HG02763 (cell line): ENCODE measurements around the gene PLA2G2F.

Experiments
- ATAC-seq: cut with Tn5 transposase; IDR thresholded peaks from one replicate; pipeline ENCODE4 v1.9.1; 2021; ENCODE audit warnings: mild to moderate bottlenecking, moderate library complexity; ENCODE audit not compliant: unreplicated experiment

PLA2G2F gene

DNA sequence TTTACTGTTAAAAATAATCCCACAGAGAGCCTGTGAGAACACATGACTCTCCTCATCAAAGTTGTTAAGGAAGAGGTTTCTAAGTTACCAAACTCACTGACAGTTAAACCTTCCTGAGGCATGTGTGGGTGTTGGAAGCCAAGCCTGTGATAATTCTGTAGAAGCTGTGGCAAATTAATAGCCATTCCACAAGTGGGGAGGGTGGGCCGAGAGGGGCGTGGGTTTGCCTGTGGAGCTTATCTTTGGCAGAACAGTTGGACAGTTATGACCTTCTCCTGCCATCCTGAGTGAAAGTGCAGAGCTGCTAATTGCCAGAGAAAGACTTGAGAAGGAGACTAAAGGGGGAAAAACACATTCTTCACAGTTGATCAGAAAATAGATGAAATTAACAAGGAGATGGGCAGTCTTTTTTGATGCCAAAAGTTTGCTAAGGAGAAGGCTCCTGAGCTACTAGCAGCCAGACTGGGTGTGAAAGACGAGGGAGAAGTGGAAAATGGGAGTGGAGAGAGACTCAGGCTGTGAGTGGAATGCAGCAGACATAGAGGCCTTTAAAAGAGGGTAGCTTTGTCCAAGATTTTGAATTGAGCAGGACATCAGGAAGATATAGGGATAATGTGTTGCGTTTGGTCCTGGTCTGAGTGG, 48.8 kb downstream of the PLA2G2F start:
- no peak for ATAC-seq

GRCh38 chr1:20188455-20188817, 49.3 kb downstream of the PLA2G2F start:
- no peak for ATAC-seq

DNA sequence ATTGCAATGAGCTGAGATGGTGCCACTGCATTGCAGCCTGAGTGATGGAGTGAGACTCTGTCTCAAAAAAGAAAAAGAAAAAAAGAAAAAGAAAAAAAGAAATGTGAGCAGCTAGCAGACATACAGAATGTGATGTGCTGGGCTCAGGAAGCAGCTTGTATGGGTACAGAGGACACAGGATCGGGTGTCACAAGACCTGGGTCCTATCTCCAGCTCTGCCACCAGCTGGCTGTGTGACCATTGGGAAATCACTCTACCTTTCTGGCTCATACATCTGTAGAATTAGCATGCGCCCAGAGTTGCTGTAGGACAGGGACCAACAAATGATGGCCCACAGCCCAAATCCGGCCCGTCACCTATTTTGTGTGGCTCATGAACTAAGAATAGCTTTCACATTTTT, 50.5 kb downstream of the PLA2G2F start:
- no peak for ATAC-seq

DNA sequence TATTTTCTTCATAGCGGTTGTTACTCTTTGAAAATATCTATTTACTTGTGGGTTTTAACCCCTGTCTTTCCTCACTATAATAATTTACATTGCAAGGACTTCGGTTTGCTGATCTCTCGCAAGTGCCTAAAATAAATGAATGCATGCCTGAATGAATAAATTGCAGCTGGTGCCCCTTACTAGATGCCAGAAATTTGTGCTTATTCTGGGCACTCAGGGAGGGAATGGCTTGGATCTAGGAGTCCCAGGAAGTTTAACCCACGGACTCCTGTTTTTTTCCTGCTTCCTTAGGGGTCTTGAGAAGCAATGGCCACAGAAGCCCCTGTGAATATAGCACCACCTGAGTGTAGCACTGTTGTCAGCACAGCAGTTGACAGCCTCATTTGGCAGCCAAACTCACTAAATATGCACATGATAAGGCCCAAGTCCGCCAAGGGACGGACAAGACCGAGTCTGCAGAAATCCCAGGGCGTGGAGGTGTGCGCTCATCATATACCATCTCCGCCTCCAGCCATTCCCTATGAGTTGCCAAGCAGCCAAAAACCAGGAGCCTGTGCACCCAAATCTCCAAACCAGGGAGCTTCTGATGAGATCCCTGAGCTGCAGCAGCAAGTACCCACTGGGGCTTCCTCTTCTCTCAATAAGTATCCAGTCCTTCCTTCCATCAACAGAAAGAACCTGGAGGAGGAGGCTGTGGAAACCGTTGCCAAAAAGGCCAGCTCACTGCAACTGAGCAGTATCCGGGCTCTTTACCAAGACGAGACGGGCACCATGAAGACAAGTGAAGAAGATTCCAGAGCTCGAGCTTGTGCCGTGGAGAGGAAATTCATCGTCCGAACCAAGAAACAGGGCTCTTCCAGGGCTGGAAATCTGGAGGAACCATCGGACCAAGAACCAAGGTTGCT, 51.4 kb downstream of the PLA2G2F start:
- ATAC-seq, result no peak

- no peak for ATAC-seq
These were observed 52.2 kb downstream of the PLA2G2F start for GRCh38 chr1:20191266-20191825.

- ATAC-seq, result no peak
These were observed 53.2 kb downstream of the PLA2G2F start for GRCh38 chr1:20192364-20192763.

DNA sequence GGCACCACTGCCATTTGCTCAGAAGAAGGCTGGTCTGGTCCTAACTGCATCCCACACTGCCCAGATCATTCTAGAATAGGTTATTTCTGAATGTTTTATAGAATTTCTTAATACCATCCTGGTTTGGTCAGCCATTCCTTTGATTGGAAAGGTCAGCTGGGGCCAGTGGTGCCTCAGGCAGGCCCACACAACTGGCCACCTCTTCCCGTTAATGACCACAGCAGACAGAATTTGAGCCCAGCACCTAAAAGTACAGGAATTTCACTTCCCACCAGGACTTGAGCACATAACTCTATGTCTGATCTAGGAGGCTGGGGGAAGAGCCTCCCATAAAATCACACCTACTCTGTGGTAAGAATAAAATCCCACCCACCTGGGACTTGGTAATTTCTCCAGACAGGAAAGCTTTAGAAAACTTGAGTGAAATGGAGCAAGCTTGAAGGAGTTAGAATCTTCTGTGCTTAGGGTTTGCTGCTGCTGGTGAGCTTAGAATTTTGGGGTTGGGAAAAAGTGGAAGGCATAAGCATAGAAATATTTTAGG, 53.8 kb downstream of the PLA2G2F start:
- no peak for ATAC-seq

GRCh38 chr1:20194224-20194623, 55.1 kb downstream of the PLA2G2F start:
- ATAC-seq, result no peak

- ATAC-seq, result no peak
These were observed 55.8 kb downstream of the PLA2G2F start for GRCh38 chr1:20194757-20195461.

GRCh38 chr1:20195462-20195780, 56.3 kb downstream of the PLA2G2F start:
- no peak for ATAC-seq

DNA sequence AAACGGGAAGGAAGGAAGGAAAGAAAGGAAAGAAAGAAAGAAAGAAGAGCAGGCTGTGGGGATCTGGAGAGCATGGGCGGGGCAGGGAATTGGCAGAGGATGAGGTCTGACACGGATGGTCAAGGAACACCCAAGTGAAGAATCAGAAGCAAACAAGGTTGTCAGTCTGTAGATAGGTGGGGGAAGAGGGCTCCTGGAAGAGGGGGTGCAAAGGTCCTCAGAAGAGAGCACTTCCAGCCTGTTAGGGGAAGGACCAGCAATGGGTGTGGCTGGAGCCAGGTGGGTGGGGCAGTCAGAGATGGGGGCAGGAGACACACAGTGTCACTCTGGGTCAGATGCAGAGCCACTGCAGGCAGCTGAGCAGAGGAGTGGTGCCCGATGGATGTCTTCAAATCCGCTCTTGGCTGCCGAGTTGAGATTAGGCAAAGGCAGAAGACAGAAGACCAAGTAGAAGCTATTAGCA, 58.2 kb downstream of the PLA2G2F start:
- no peak for ATAC-seq

GRCh38 chr1:20198296-20198695, 59.2 kb downstream of the PLA2G2F start:
- ATAC-seq, result no peak

GRCh38 chr1:20198918-20199317, 59.8 kb downstream of the PLA2G2F start:
- no peak for ATAC-seq

DNA sequence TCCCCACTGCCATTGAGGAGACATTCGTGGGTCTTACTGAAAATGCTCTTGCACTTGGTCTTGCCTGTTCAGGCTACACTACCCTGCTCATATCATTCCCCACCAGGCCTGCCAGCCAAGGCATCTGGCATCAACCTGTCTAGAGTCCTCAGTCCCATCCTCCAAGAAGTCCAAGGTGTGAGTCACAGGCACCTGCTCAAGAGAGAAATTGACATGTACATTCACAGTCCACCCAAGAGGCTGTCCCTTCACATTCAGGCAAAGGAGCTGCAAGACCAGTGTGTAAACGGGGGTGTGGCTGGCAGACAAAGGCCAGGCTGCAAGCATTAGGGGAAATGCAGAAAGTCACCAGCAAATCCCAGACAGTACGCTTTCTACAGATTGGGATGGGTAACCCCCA, 60.3 kb downstream of the PLA2G2F start:
- ATAC-seq, result no peak

DNA sequence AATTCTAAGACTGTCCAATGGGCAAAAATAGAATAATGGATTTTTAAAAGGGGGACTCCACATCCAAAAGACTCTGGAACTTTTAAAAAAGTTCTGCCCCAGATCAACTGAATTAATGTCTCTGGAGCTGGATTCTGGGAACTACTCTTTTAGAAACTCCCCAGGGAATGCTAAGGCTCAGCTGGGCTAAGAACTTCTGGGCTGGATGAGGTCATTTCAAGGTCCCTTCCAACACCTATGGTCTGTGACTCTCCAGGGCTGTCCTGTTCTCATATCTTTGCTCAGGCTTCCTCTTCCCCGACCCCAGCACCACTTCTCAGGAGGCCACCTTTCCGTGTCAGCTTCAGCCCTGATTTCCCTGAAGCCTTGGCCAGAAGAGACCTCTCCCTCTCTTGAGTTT, 60.7 kb downstream of the PLA2G2F start:
- no peak for ATAC-seq
